ENCODE measurements around the gene BPIFA1.

BPIFA1 gene

DNA sequence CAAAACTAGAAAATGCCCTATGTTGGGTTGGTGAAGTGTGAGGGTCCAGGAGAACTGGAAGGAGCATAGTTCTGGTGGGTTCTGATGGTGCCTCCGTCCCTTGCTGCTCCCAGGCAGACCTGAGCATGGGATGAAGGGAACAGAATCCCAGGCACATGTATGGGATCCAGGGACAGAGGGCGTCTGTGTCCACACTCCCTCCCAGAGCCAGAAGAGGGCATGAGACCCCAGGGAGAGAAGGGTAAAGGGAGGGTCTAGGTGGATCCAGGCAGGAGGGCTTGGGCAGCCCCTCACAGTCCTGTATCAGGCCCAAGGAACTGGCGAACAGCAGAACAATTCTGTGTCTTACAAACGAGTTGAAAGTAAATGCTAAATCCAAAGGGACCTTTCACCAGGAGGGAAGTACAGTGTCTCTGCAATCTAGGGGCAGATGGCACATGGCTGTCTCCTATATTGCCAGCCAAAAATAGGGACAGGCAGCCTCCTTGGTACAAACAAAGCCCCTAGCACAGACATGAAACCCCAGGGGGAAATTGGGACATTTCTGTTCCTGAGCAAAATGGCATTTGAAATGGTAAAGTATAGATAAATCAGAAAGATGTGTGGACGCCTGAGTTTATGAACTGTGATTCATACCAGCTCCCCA lies 2.5 kb upstream of the BPIFA1 start:
- no peak overlapping the region for H3K4me3 ChIP-seq (ENCODE audit: low read depth, low read length)
- TF ChIP-seq, protein P1, sequence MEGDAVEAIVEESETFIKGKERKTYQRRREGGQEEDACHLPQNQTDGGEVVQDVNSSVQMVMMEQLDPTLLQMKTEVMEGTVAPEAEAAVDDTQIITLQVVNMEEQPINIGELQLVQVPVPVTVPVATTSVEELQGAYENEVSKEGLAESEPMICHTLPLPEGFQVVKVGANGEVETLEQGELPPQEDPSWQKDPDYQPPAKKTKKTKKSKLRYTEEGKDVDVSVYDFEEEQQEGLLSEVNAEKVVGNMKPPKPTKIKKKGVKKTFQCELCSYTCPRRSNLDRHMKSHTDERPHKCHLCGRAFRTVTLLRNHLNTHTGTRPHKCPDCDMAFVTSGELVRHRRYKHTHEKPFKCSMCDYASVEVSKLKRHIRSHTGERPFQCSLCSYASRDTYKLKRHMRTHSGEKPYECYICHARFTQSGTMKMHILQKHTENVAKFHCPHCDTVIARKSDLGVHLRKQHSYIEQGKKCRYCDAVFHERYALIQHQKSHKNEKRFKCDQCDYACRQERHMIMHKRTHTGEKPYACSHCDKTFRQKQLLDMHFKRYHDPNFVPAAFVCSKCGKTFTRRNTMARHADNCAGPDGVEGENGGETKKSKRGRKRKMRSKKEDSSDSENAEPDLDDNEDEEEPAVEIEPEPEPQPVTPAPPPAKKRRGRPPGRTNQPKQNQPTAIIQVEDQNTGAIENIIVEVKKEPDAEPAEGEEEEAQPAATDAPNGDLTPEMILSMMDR (IDR thresholded peaks at IDR 0.05; ENCODE audit: low read depth, low read length) = peak; percentile 73
- H3K27me3 ChIP-seq (ENCODE audit: insufficient read depth, low read depth, severe bottlenecking) = no peaks in the 10 kb centered on the region
- DNase-seq = peak; percentile 43
- no peaks in the 10 kb centered on the region for H3K36me3 ChIP-seq
- no peak overlapping the region for H3K27ac ChIP-seq
- H3K9me3 ChIP-seq (ENCODE audit: severe bottlenecking) = no peaks in the 10 kb centered on the region

DNA sequence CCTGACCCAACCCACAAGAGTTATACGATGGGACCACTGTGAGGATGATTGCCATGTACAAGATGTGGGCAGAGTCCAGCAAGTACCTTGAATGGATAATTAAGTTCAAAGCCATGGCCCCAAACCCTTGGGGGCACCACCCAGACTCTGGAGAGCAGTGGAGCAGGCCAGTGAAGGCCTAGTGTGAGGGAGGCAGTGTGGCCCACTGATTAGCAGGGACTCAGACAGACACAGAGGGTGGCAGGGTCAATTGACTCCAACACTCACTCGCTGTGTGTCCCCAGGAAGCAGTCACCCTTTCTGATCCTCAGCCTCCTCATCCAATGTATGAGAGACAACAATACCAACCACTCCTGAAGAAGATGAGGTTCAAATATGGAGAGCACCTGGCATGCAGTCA lies 1.7 kb upstream of the BPIFA1 start:
- H3K27me3 ChIP-seq (ENCODE audit: insufficient read depth, low read depth, severe bottlenecking) = no peaks in the 10 kb centered on the region
- TF ChIP-seq, protein P1 (IDR thresholded peaks at IDR 0.05; ENCODE audit: low read depth, low read length) = no peak

DNA sequence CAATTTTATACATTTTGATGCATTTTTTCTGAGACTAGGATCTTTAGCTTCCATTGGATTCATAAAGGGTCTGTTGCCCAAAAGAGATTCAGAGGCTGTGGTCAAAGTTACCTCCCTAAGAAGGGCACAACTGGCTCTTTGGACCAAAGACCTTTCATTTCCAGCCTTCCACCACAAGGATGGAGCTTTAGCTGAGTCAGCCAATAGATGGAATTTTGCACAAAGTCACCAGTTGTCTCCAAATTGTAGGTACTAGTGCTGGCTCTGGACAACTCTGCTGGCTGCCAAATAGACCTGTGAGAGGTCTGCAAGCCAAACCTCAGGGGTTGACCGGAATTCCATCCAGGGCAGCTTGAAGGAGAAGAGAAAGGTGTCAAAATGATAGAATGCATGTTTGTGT lies 555 bp downstream of the BPIFA1 start:
- no peaks in the 10 kb centered on the region for H3K9me3 ChIP-seq (ENCODE audit: severe bottlenecking)
- TF ChIP-seq, protein P1 (IDR thresholded peaks at IDR 0.05; ENCODE audit: low read depth, low read length) = no peak
- no peak for DNase-seq
- H3K4me3 ChIP-seq (ENCODE audit: low read depth, low read length) = no peak overlapping the region
- H3K36me3 ChIP-seq = no peaks in the 10 kb centered on the region
- no peaks in the 10 kb centered on the region for H3K27me3 ChIP-seq (ENCODE audit: insufficient read depth, low read depth, severe bottlenecking)
- no peak overlapping the region for H3K27ac ChIP-seq

More for the DNA sequence above, 1.7 kb upstream of the BPIFA1 start:
- Histone ChIP-seq H3K27ac (no peak overlapping the region), H3K36me3 (no peaks in the 10 kb centered on the region), H3K9me3 (ENCODE audit: severe bottlenecking) (no peaks in the 10 kb centered on the region), H3K4me3 (ENCODE audit: low read depth, low read length) (no peak overlapping the region)
- no peak for DNase-seq

DNA sequence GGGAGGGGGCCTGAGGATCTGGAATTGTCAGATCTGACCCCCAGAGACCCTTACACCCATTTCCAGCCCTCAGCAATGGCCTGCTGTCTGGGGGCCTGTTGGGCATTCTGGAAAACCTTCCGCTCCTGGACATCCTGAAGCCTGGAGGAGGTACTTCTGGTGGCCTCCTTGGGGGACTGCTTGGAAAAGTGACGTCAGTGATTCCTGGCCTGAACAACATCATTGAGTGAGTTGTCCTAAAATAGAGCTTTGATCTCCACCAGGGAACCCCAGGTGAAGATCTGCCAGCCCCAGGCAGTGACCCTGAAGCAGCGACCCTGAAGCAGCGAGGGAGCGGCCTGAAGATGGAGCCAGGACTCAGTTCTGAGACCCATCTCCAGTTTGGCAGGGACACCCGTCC lies 2.2 kb downstream of the BPIFA1 start:
- H3K36me3 ChIP-seq = no peaks in the 10 kb centered on the region
- H3K27ac ChIP-seq = no peak overlapping the region
- no peak for DNase-seq
- no peaks in the 10 kb centered on the region for H3K27me3 ChIP-seq (ENCODE audit: insufficient read depth, low read depth, severe bottlenecking)
- H3K4me3 ChIP-seq (ENCODE audit: low read depth, low read length) = no peak overlapping the region
- no peaks in the 10 kb centered on the region for H3K9me3 ChIP-seq (ENCODE audit: severe bottlenecking)
- TF ChIP-seq, protein P1 (IDR thresholded peaks at IDR 0.05; ENCODE audit: low read depth, low read length) = no peak

DNA sequence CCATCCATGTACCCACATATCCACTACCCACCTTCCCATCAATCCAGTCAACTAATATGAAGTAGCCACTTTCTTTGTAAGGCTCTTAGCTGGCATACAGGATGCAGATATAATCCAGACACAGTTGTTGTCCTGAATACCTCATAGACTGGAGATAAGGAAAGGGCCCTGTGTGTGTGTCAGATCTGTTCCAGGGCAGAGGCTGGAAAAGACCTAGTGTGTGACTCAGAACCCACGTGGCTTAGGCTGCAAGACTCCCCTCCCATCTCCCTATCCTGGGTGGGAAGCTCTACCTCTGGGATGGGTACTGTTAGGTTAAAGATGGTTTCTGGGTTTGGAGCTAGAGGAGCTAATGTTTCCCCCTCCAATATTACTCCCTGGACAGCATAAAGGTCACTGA lies 3.6 kb downstream of the BPIFA1 start:
- Histone ChIP-seq H3K4me3 (ENCODE audit: low read depth, low read length) (no peak overlapping the region), H3K36me3 (no peaks in the 10 kb centered on the region), H3K27me3 (ENCODE audit: insufficient read depth, low read depth, severe bottlenecking) (no peaks in the 10 kb centered on the region), H3K27ac (no peak overlapping the region), H3K9me3 (ENCODE audit: severe bottlenecking) (no peaks in the 10 kb centered on the region)
- TF ChIP-seq, protein P1 (IDR thresholded peaks at IDR 0.05; ENCODE audit: low read depth, low read length) = no peak
- no peak for DNase-seq
